Measurements from ENCODE around the gene PRLR. TPM values are rescaled to one million over a fixed set of nuclear protein-coding genes. Genes with fewer than 3 reads are reported as not detected.

The PRLR gene
- total and polyA plus RNA-seq, 9 of the 15 experiments (the other 6 are each of a cell fraction or from before 2014, with no cell fraction given), result 0.02 TPM; not detected in 8

DNA sequence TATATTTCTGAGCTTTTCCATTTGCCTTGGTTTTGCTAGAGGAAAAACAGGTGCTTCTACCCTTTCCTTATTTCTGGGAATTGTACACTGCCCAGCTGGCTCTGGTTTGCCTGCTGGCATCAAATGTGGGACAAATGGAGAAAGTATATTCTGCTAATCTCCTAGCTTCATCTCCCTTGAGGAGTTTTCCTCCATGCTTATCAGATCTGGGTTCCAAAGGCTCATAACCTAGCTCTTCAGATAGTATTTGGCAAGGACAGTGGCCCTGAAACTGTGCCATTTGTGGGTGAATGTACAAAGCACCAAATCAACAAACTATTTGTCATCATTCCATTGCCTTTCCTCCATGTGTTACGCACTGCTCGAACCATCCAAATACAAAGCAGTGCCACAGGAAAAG lies 16.2 kb downstream of the PRLR start:
- in situ Hi-C loops (cut with MboI), result no loop called here
- Histone ChIP-seq H3K36me3 (ENCODE audit: control insufficient read depth, insufficient read depth, low read length) (no peaks in the 10 kb centered on the region), H2AFZ (ENCODE audit: low read depth, low read length) (no peak overlapping the region), H3K9ac (ENCODE audit: insufficient read depth in 1 of 2, low read depth in 2 of 2, low read length in 2 of 2) (no peak overlapping the region), H3K4me2 (ENCODE audit: insufficient read depth, low read length) (no peak overlapping the region), H3K27ac (ENCODE audit: extremely low read depth, low read depth, low read length) (no peak overlapping the region), H3K4me3 (no peak overlapping the region), H3K9me3 (replicated peaks; ENCODE audit: control insufficient read depth, insufficient read depth, low read depth, low read length) (no peaks in the 10 kb centered on the region), H3K4me1 (replicated peaks in 1 of 2; ENCODE audit: control insufficient read depth in 2 of 2, insufficient read depth in 2 of 2, low read length in 2 of 2) (no peaks in the 10 kb centered on the region), H3K27me3 (ENCODE audit: control insufficient read depth in 2 of 2, insufficient read depth in 2 of 2, low read length in 2 of 2) (no peaks in the 10 kb centered on the region), H4K20me1 (replicated peaks; ENCODE audit: control insufficient read depth, insufficient read depth, low read length) (no peaks in the 10 kb centered on the region), H3K9me1 (ENCODE audit: control insufficient read depth, insufficient read depth, low read length) (no peaks in the 10 kb centered on the region), H3K79me2 (ENCODE audit: control insufficient read depth, insufficient read depth, low read length) (no peaks in the 10 kb centered on the region)
- FAIRE-seq (no peak), DNase-seq (ENCODE audit: extremely low read depth in 1 of 4, low spot score in 3 of 4) (no peak), ATAC-seq (no peak)
- 0% methylated on average over 2 of the region's 2 CpGs for WGBS (ENCODE audit: insufficient coverage, low coverage, missing lambda C conversion rate)
- intact Hi-C loops (cut with micrococcal nuclease), result no loop called here
- POLR2A ChIA-PET, result interaction anchor here (0.6 kb wide), 1 partner anchor 140 kb away, joined by 4 read pairs; no protein-coding TSS in a partner anchor
- BruUV-seq (replicated peaks), result no TSS peak
- CTCF ChIA-PET (ENCODE audit: low intra/inter-chr PET ratio), result no interaction called here
- TF ChIP-seq, protein P1, sequence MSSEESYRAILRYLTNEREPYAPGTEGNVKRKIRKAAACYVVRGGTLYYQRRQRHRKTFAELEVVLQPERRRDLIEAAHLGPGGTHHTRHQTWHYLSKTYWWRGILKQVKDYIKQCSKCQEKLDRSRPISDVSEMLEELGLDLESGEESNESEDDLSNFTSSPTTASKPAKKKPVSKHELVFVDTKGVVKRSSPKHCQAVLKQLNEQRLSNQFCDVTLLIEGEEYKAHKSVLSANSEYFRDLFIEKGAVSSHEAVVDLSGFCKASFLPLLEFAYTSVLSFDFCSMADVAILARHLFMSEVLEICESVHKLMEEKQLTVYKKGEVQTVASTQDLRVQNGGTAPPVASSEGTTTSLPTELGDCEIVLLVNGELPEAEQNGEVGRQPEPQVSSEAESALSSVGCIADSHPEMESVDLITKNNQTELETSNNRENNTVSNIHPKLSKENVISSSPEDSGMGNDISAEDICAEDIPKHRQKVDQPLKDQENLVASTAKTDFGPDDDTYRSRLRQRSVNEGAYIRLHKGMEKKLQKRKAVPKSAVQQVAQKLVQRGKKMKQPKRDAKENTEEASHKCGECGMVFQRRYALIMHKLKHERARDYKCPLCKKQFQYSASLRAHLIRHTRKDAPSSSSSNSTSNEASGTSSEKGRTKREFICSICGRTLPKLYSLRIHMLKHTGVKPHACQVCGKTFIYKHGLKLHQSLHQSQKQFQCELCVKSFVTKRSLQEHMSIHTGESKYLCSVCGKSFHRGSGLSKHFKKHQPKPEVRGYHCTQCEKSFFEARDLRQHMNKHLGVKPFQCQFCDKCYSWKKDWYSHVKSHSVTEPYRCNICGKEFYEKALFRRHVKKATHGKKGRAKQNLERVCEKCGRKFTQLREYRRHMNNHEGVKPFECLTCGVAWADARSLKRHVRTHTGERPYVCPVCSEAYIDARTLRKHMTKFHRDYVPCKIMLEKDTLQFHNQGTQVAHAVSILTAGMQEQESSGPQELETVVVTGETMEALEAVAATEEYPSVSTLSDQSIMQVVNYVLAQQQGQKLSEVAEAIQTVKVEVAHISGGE (CRISPR knock-in tag; IDR thresholded peaks at IDR 0.05), result no peak
- no peak for TF ChIP-seq MCM5 (IDR thresholded peaks at IDR 0.05; ENCODE audit: low read depth)
- TF ChIP-seq SMARCA5 (IDR thresholded peaks at IDR 0.05), result no peak
- TF ChIP-seq PCBP1 (IDR thresholded peaks at IDR 0.05; ENCODE audit: low read depth, low read length, poor library complexity, severe bottlenecking), result no peak
- TF ChIP-seq ZNF445 (CRISPR knock-in tag; IDR thresholded peaks at IDR 0.05; ENCODE audit: low read depth), result no peak
- TF ChIP-seq, protein P2, sequence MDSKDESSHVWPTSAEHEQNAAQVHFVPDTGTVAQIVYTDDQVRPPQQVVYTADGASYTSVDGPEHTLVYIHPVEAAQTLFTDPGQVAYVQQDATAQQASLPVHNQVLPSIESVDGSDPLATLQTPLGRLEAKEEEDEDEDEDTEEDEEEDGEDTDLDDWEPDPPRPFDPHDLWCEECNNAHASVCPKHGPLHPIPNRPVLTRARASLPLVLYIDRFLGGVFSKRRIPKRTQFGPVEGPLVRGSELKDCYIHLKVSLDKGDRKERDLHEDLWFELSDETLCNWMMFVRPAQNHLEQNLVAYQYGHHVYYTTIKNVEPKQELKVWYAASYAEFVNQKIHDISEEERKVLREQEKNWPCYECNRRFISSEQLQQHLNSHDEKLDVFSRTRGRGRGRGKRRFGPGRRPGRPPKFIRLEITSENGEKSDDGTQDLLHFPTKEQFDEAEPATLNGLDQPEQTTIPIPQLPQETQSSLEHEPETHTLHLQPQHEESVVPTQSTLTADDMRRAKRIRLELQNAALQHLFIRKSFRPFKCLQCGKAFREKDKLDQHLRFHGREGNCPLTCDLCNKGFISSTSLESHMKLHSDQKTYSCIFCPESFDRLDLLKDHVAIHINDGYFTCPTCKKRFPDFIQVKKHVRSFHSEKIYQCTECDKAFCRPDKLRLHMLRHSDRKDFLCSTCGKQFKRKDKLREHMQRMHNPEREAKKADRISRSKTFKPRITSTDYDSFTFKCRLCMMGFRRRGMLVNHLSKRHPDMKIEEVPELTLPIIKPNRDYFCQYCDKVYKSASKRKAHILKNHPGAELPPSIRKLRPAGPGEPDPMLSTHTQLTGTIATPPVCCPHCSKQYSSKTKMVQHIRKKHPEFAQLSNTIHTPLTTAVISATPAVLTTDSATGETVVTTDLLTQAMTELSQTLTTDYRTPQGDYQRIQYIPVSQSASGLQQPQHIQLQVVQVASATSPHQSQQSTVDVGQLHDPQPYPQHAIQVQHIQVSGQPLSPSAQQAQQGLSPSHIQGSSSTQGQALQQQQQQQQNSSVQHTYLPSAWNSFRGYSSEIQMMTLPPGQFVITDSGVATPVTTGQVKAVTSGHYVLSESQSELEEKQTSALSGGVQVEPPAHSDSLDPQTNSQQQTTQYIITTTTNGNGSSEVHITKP (IDR thresholded peaks at IDR 0.05; ENCODE audit: partially characterized antibody), result no peak
- TF ChIP-seq PHB (CRISPR knock-in tag; IDR thresholded peaks at IDR 0.05), result no peak
- TF ChIP-seq SMAD3 (CRISPR knock-in tag; conservative IDR thresholded peaks at IDR 0.05), result no peak
- TF ChIP-seq NR1H2 (CRISPR knock-in tag; IDR thresholded peaks at IDR 0.05), result no peak
- no peak for TF ChIP-seq ZNF197 (CRISPR knock-in tag; IDR thresholded peaks at IDR 0.05; ENCODE audit: low read depth)
- TF ChIP-seq ASH1L (IDR thresholded peaks at IDR 0.05; ENCODE audit: borderline replicate concordance, low read depth, partially characterized antibody), result no peak
- TF ChIP-seq XRCC5 (IDR thresholded peaks at IDR 0.05; ENCODE audit: low read depth, low read length), result no peak
- TF ChIP-seq RBFOX2 (IDR thresholded peaks at IDR 0.05; ENCODE audit: low read depth, low read length), result no peak

Measured in K562 (cell line).